Activated naive CD8-positive, alpha-beta T cell treated with anti-CD3 and anti-CD28 coated beads, Interleukin-2, amount 50 U/mL, for 24 hours (primary cell): ENCODE results near the gene ITPR2.

ENCODE experiments used
- ATAC-seq: fragments of 150-1000 bp; cut with Tn5 transposase; one replicate; pipeline ENCODE4 v1.10.0; 2021
- DNase-seq: peaks from one replicate; pipeline ENCODE4 v3.0.0; 2021
- H3K27ac Mint-ChIP-seq: one replicate; pipeline ENCODE4 v1.8.0; 2021; ENCODE audit warnings: mild to moderate bottlenecking, mixed read lengths
- H3K27me3 Mint-ChIP-seq: one replicate; pipeline ENCODE4 v1.8.0; 2021; ENCODE audit warnings: mixed read lengths
- H3K36me3 Mint-ChIP-seq: one replicate; pipeline ENCODE4 v1.8.0; 2021; ENCODE audit warnings: low read depth, mixed read lengths
- H3K4me1 Mint-ChIP-seq: one replicate; pipeline ENCODE4 v1.8.0; 2021; ENCODE audit warnings: mixed read lengths
- H3K4me3 Mint-ChIP-seq: one replicate; pipeline ENCODE4 v1.8.0; 2021; ENCODE audit warnings: mild to moderate bottlenecking, moderate library complexity, mixed read lengths
- H3K9me3 Mint-ChIP-seq: one replicate; pipeline ENCODE4 v1.8.0; 2021; ENCODE audit warnings: mixed read lengths

ITPR2 gene

GRCh38 chr12:26818636-26819035 is 14.4 kb downstream of the ITPR2 start:
- Mint-ChIP-seq H3K9me3 (no peaks in the 10 kb centered on the region), H3K36me3 (peaks cover 21% of the 10 kb centered on the region), H3K27me3 (no peaks in the 10 kb centered on the region), H3K4me1 (peaks cover 31% of the 10 kb centered on the region), H3K27ac (no peak overlapping the region), H3K4me3 (no peak overlapping the region)
- DNase-seq (no peak), ATAC-seq (no peak)

GRCh38 chr12:26818201-26818600 is 14.8 kb downstream of the ITPR2 start:
- DNase-seq (no peak), ATAC-seq (no peak)
- H3K27me3 Mint-ChIP-seq = no peaks in the 10 kb centered on the region
- H3K9me3 Mint-ChIP-seq = no peaks in the 10 kb centered on the region
- H3K4me1 Mint-ChIP-seq = peaks cover 26% of the 10 kb centered on the region
- H3K4me3 Mint-ChIP-seq = no peak overlapping the region
- H3K36me3 Mint-ChIP-seq = peaks cover 23% of the 10 kb centered on the region
- no peak overlapping the region for H3K27ac Mint-ChIP-seq

- Mint-ChIP-seq H3K9me3 (no peaks in the 10 kb centered on the region), H3K4me1 (peaks cover 19% of the 10 kb centered on the region), H3K4me3 (no peak overlapping the region), H3K27me3 (no peaks in the 10 kb centered on the region), H3K27ac (no peak overlapping the region), H3K36me3 (peaks cover 26% of the 10 kb centered on the region)
- ATAC-seq (no peak), DNase-seq (no peak)
These were observed 15.8 kb downstream of the ITPR2 start for GRCh38 chr12:26817183-26817591.

DNA sequence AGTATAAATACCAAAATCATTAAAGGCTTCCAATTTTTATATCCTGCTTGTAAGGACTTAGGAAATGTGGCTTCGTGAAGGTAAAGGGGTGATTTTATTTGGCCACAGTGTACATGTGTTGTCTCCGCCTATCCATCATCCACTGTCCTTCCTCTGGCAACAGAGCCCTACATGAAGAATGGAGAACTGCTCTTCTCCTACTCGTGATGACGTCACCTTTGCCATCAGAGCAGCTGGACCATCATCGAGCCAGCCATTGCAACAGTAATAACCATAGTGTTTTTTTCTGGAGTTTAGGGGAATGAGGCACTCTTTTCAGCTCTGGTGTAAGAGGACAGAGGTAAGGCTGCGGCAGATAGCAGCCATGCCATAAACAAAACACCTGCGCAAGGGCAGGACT is 19.2 kb downstream of the ITPR2 start:
- DNase-seq = no peak
- Mint-ChIP-seq H3K27ac (no peak overlapping the region), H3K4me3 (no peak overlapping the region), H3K9me3 (no peaks in the 10 kb centered on the region), H3K27me3 (no peaks in the 10 kb centered on the region), H3K36me3 (peaks cover 28% of the 10 kb centered on the region), H3K4me1 (peaks cover 27% of the 10 kb centered on the region)
- no peak for ATAC-seq

DNA sequence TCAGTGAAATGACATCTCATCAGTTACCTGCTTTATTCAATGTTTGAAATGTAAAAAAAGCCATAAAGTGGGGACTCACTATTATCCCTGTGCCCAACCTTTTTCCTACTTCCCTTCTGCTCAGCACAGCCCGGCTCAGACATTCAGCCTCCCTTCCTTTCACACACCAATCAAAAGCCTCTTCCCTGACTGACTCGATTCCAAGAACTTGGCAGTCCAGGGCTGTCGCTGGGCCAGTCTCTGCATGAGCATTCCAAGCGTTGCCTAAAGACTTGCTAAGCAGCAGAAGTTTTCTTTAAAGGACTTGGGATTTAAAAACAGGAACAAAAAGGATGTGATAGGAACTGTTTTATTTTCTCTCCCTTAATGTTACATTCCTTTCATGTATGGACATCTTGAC is 22.7 kb downstream of the ITPR2 start:
- no peaks in the 10 kb centered on the region for H3K27me3 Mint-ChIP-seq
- no peak for ATAC-seq
- DNase-seq = no peak

DNA sequence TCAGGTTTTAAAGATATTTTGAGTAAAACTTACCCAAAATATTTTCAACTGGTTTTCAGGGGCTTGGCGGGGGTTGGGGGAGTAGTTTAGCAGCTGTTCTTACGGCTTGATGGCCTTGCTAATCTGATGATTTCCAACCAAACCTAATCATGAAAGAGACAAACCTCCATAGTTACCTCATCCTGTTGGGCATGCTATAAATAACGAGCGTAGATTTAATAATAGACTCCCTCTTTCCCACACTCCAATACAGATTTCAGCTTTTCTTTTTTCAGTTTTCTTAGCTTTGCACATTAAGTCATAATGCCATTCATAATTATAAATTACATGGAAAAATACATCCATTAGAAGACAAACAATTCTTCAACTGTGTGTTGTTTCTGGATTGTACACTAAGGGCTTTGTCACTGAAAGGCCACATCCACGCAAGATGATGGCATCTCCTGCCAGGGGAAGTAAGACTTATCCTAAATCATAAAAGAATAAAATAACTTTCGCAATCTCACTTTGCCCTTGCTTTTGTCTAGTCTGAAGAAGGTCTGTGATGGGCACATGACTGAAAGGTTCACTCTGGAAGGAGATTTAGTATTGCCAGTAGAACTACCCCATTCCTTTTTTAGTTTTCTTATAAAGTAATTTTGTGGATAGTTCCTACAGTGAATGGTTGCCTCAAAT is 23.2 kb downstream of the ITPR2 start:
- ATAC-seq (no peak), DNase-seq (no peak)
- Mint-ChIP-seq H3K36me3 (peaks cover 26% of the 10 kb centered on the region), H3K4me1 (peaks cover 43% of the 10 kb centered on the region), H3K27me3 (no peaks in the 10 kb centered on the region), H3K27ac (peak overlapping the region; percentile 11), H3K9me3 (no peaks in the 10 kb centered on the region), H3K4me3 (no peak overlapping the region)

More for the DNA sequence above, 22.7 kb downstream of the ITPR2 start:
- H3K36me3 Mint-ChIP-seq = peaks cover 27% of the 10 kb centered on the region
- H3K27ac Mint-ChIP-seq = no peak overlapping the region
- no peaks in the 10 kb centered on the region for H3K9me3 Mint-ChIP-seq
- peaks cover 39% of the 10 kb centered on the region for H3K4me1 Mint-ChIP-seq
- no peak overlapping the region for H3K4me3 Mint-ChIP-seq

DNA sequence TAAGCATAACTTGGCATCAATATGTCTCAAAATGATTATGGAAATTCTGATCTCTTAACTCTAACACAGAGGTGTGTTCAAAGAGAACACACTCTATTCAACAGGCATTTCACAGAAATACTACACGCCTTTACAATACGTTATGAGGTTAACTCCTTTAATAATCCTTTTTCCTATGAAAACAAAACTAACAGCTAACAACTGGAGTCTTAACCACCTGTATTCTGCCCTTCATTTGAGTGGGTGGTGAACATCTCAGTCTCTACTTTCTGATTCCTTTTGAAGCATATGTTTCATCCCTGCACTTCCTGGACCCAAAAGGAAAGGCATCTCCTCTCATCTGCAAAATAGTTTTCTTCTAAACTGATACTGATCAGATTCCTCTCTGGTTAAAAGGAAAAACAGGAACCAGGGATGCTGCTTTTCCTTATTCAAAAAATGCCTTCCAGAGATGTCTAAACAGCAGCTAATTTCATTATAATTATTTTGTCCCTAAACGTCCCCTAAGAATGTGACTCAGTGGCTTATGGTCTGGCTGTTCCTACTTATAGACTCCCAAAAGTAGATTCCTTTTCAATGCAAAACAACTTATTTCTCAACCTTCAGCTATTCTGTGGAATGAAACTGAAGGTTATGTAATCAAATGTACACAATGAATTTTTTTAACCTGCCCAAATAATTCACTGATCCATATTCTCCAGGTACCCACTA is 24.1 kb downstream of the ITPR2 start:
- Mint-ChIP-seq H3K4me3 (peak overlapping the region; percentile 27), H3K4me1 (peaks cover 50% of the 10 kb centered on the region), H3K36me3 (peaks cover 23% of the 10 kb centered on the region), H3K9me3 (no peaks in the 10 kb centered on the region), H3K27ac (peak overlapping the region; percentile 41), H3K27me3 (no peaks in the 10 kb centered on the region)
- ATAC-seq (peak; percentile 91), DNase-seq (no peak)

DNA sequence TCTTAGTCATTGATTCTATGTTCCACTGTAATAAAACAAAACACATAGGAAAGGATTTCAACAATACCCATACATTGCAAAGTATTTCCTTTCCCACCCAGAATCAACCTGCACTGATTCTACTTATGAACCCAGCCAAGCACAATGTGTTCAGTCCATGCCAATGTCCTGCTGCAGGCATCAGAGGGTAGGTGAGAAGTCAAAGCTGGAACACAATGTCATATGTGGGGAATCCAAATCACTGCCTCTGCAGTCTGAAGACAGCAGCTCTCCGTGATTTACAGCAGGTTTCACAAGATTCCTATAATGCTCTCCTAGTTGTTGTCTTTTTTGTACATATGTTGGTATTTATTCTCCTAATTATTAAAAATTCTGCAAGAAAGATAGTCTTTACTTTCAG is 25.7 kb downstream of the ITPR2 start:
- DNase-seq (no peak), ATAC-seq (no peak)
- Mint-ChIP-seq H3K4me1 (peaks cover 59% of the 10 kb centered on the region), H3K36me3 (peaks cover 15% of the 10 kb centered on the region), H3K27ac (no peak overlapping the region), H3K4me3 (no peak overlapping the region), H3K9me3 (no peaks in the 10 kb centered on the region), H3K27me3 (no peaks in the 10 kb centered on the region)

DNA sequence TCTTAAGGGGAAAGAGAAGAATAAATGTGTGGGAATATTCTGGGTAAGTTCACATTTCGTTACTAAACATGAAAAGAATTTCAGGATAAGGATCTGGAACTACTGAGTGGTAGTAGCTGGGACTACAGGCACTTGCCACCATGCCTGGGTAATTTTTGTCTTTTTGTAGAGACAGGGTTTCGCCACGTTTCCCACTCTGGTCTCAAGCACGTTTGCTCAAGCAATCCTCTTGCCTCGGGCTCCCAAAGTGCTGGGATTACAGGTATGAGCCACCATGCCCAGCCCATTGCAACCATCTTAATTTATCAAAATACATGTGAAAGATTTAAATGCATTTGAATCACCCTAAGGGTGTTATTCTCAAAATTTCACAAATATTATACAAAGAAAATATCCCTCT is 26.4 kb downstream of the ITPR2 start:
- Mint-ChIP-seq H3K9me3 (no peaks in the 10 kb centered on the region), H3K27ac (no peak overlapping the region), H3K4me1 (peaks cover 61% of the 10 kb centered on the region), H3K36me3 (peaks cover 19% of the 10 kb centered on the region), H3K4me3 (no peak overlapping the region), H3K27me3 (no peaks in the 10 kb centered on the region)
- DNase-seq (no peak), ATAC-seq (no peak)

DNA sequence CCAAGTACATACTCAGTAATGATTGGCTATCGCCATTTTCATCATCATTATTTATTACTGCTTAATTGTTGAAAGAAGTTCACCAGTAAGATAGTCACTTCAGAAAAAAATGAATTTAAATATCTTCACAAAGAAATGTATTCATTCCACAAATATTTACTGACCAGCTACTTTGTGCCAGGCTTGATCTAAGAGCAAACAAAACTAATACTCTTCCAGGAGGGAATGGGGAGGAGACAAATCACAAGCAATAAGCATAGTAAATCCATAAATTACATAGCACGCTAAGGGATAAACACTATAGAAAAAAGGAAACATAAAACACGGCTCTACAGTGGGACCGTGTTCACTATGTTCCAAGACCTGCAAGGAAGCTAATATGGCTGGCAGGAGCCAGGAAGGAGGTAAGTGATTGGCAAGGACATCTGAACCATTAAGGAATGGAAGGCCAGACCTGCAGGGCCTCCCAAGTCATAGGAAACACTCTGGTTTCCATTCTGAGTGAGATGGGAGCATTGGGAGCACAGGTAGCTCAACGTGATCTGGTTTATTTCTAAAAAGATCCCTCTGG is 27.5 kb downstream of the ITPR2 start:
- H3K36me3 Mint-ChIP-seq = peaks cover 25% of the 10 kb centered on the region
- H3K27me3 Mint-ChIP-seq = no peaks in the 10 kb centered on the region
- H3K9me3 Mint-ChIP-seq = no peaks in the 10 kb centered on the region
- DNase-seq (no peak), ATAC-seq (no peak)
- no peak overlapping the region for H3K27ac Mint-ChIP-seq
- no peak overlapping the region for H3K4me3 Mint-ChIP-seq
- H3K4me1 Mint-ChIP-seq = peaks cover 59% of the 10 kb centered on the region

GRCh38 chr12:26803552-26803951 is 29.4 kb downstream of the ITPR2 start:
- Mint-ChIP-seq H3K27ac (no peak overlapping the region), H3K4me1 (peaks cover 52% of the 10 kb centered on the region), H3K4me3 (no peak overlapping the region)

DNA sequence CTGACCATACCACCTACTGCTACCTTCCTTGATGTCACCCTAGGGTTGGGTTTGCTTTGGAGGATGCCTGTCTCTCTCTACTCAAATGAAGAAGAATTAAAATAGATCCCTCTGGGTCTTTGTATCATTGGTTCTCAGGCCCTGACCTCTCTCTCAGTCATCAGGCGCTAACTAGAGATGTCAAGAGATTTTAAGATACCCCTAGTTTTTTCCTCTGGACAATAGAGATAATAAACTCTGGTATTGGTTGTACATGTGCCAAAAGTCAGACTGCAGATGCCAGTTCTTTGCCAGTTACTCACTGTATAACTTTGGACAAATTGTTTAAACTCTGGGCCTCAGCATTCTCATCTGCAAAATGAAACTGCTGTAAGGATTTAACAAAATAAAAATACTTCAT is 31.5 kb downstream of the ITPR2 start:
- Mint-ChIP-seq H3K4me1 (peaks cover 49% of the 10 kb centered on the region), H3K4me3 (no peak overlapping the region), H3K27me3 (no peaks in the 10 kb centered on the region), H3K9me3 (no peaks in the 10 kb centered on the region), H3K36me3 (peaks cover 22% of the 10 kb centered on the region), H3K27ac (no peak overlapping the region)
- DNase-seq (no peak), ATAC-seq (no peak)

More at GRCh38 chr12:26803552-26803951, 29.4 kb downstream of the ITPR2 start:
- DNase-seq (no peak), ATAC-seq (no peak)
- no peaks in the 10 kb centered on the region for H3K27me3 Mint-ChIP-seq
- H3K9me3 Mint-ChIP-seq = no peaks in the 10 kb centered on the region
- peaks cover 23% of the 10 kb centered on the region for H3K36me3 Mint-ChIP-seq

DNA sequence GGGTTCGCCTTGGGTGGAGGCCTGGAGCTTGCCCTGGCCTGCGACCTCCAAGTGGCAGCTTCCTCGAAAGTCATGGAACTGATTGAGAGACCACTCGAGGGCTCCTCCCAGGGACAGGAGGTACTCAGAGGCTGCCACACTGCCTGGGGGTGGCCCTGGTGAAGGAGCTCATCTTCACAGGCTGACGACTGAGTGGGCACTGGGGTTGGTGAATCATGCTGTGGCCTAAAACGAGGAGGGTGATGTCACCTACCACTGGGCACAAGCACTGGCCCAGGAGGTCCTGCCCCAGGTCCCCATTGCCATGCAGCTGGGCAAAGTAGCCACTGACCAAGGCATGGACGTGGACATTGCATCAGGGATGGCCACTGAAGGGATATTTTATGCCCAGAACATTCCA is 32.1 kb downstream of the ITPR2 start:
- H3K4me3 Mint-ChIP-seq = no peak overlapping the region
- DNase-seq = no peak
- ATAC-seq = peak; percentile 65
- no peaks in the 10 kb centered on the region for H3K9me3 Mint-ChIP-seq
- H3K36me3 Mint-ChIP-seq = peaks cover 19% of the 10 kb centered on the region
- H3K27ac Mint-ChIP-seq = no peak overlapping the region
- H3K4me1 Mint-ChIP-seq = peaks cover 47% of the 10 kb centered on the region
- H3K27me3 Mint-ChIP-seq = no peaks in the 10 kb centered on the region

DNA sequence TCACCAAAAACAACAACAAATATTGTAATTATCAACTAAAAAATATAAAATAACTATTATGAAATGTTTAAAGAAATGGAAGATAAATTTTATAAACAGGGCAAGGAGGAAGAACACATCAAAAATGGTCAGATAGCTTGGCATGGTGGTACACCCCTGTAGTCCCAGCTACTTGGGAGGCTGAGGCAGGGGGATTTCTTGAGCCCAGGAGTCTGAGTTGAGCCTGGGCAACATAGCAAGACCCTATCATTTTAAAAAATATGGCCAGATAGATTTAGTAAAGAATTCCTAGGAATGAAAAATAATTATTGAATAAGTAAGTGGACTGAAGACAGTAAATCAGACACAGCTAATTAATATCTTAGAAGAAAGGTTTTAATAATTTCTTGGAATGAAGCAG is 32.6 kb downstream of the ITPR2 start:
- ATAC-seq (no peak), DNase-seq (no peak)
- H3K27ac Mint-ChIP-seq = no peak overlapping the region
- peaks cover 16% of the 10 kb centered on the region for H3K36me3 Mint-ChIP-seq
- H3K4me1 Mint-ChIP-seq = peaks cover 42% of the 10 kb centered on the region
- H3K9me3 Mint-ChIP-seq = no peaks in the 10 kb centered on the region
- H3K27me3 Mint-ChIP-seq = no peaks in the 10 kb centered on the region
- H3K4me3 Mint-ChIP-seq = no peak overlapping the region

GRCh38 chr12:26799741-26800140 is 33.3 kb downstream of the ITPR2 start:
- no peak overlapping the region for H3K27ac Mint-ChIP-seq
- H3K4me3 Mint-ChIP-seq = no peak overlapping the region
- H3K27me3 Mint-ChIP-seq = no peaks in the 10 kb centered on the region

More at GRCh38 chr12:26799741-26800140, 33.3 kb downstream of the ITPR2 start:
- ATAC-seq = peak; percentile 33
- H3K4me1 Mint-ChIP-seq = peaks cover 38% of the 10 kb centered on the region
- H3K36me3 Mint-ChIP-seq = peaks cover 16% of the 10 kb centered on the region
- H3K9me3 Mint-ChIP-seq = no peaks in the 10 kb centered on the region
- DNase-seq = no peak
